GM10266 (cell line): ENCODE data around the gene RGS7.
"Not testable (repeated sequence)": the region's sequence is repeated elsewhere in the genome, so short reads cannot be mapped to it uniquely, and the experiment has no call there.

Experiments used
- DNase-seq: peaks from one replicate; pipeline ENCODE4 v3.0.0; 2012; ENCODE audit errors: extremely low spot score
- TF ChIP-seq, protein P1 (sequence below): IDR thresholded peaks from 2 replicates; pipeline ENCODE4 v1.5.1; 2012; ENCODE audit warnings: mild to moderate bottlenecking, low read depth; ENCODE audit not compliant: control insufficient read depth, insufficient read depth; ENCODE audit errors: missing control alignments

RGS7 gene

GRCh38 chr1:240883490-240883889, 473.5 kb downstream of the RGS7 start:
- no peak for DNase-seq
- TF ChIP-seq, protein P1, sequence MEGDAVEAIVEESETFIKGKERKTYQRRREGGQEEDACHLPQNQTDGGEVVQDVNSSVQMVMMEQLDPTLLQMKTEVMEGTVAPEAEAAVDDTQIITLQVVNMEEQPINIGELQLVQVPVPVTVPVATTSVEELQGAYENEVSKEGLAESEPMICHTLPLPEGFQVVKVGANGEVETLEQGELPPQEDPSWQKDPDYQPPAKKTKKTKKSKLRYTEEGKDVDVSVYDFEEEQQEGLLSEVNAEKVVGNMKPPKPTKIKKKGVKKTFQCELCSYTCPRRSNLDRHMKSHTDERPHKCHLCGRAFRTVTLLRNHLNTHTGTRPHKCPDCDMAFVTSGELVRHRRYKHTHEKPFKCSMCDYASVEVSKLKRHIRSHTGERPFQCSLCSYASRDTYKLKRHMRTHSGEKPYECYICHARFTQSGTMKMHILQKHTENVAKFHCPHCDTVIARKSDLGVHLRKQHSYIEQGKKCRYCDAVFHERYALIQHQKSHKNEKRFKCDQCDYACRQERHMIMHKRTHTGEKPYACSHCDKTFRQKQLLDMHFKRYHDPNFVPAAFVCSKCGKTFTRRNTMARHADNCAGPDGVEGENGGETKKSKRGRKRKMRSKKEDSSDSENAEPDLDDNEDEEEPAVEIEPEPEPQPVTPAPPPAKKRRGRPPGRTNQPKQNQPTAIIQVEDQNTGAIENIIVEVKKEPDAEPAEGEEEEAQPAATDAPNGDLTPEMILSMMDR: no peak

- DNase-seq: not testable (repeated sequence)
Observed at GRCh38 chr1:240882656-240883308, 474.2 kb downstream of the RGS7 start.

DNA sequence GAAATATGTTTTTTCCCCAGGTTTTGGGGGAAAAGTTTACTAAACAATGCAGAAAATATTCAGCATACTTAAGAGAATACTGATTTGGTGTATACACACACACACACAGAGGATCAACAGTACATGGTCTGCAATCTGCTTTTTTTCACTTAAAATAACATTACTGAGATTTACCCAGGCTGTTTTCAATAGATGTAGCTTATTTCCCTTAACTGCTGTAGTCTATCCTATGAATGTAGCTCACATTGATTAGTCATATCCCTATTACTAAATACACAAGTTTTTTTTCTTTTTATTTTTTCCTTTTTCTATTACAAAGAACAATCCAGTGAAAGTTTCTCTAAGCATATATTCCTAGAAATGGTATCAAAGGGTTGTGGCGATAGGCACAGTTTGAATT, 478.4 kb downstream of the RGS7 start:
- DNase-seq: no peak
- TF ChIP-seq, protein P1: no peak

GRCh38 chr1:240877605-240878004, 479.4 kb downstream of the RGS7 start:
- TF ChIP-seq, protein P1: no peak
- no peak for DNase-seq

DNA sequence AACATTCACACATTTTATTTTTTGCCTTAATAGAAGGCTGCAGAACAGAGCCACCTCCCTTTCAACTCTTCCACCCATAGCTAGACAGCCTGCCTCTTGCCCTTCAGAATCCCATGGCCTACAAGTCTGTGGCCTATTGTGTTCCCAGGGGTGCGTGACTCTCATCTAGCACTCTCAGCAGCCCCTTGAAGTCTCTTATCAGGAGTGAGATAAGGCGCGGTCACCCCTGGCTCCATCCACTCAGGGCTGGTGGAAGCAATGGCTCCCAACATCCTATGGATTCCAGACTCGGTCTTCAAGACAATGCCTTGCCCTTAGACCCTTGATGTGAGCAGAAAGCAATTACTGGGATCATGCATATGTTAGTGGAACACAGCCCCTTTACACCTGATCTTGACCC, 480.9 kb downstream of the RGS7 start:
- TF ChIP-seq, protein P1: no peak
- no peak for DNase-seq

DNA sequence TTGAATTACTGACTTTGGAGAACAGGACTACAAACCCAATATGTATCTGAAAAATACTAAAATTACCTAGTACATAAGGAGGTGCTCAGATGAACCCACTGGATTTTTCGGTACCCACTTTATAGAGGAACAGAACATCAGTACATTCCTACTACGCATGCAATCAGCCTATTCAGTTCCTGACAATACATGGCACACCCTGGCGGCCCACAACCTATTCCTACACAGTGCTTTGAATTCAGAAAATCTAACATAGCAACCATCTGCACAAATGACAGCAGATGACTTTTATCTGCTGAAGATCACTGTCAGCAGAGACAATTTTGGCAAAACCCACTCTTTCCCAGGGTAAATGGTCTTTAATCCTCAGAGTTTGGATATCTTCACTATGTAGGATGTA, 487.9 kb downstream of the RGS7 start:
- no peak for DNase-seq
- TF ChIP-seq, protein P1: no peak

- DNase-seq: no peak
- TF ChIP-seq, protein P1: no peak
Observed at GRCh38 chr1:240866724-240867123, 490.3 kb downstream of the RGS7 start.

- TF ChIP-seq, protein P1: no peak
- DNase-seq: no peak
Observed at GRCh38 chr1:240860023-240860422, 497.0 kb downstream of the RGS7 start.
